ENCODE measurements around the gene SLC9A1. TPM values are rescaled to one million over a fixed set of nuclear protein-coding genes. Genes with fewer than 3 reads are reported as not detected.

SLC9A1 gene
- total and polyA plus RNA-seq, 10 of the 15 experiments (the other 5 are each of a cell fraction or from before 2014, with no cell fraction given): 0.87 to 21.4 (median 4.3) TPM

DNA sequence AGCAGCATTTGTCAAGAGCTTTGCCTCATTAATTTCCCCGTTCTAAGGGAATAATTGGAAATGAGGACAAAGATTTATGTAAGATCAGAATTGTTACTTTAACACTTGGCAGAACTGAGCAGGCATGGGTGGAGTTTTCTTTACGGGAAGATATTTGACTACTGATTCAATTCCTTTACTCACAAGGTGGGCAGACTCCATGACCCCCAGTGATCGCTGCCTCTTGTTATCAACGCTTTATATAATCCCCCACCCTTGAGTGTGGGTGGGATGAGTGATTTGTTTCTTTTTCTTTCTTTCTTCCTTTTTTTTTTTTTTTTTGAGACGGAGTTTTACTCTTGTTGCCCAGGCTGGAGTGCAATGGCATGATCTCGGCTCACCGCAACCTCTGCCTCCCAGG is 77.0 kb downstream of the SLC9A1 start:
- Histone ChIP-seq H3K36me3 (ENCODE audit: control insufficient read depth in 2 of 2, insufficient read depth in 2 of 2, low read length in 1 of 2) (no peaks in the 10 kb centered on the region), H3K27me3 (replicated peaks in 1 of 2; ENCODE audit: control insufficient read depth in 2 of 2, insufficient read depth in 2 of 2, low read length in 1 of 2) (no peaks in the 10 kb centered on the region), H2AFZ (ENCODE audit: control insufficient read depth, low read depth, low read length) (no peak overlapping the region), H3K4me2 (ENCODE audit: control insufficient read depth, insufficient read depth) (no peak overlapping the region), H3K27ac (ENCODE audit: control insufficient read depth, insufficient read depth) (no peak overlapping the region), H3K9me3 (replicated peaks; ENCODE audit: control insufficient read depth, insufficient read depth, low read length) (no peaks in the 10 kb centered on the region), H3K4me1 (ENCODE audit: control insufficient read depth, insufficient read depth, low read length) (no peaks in the 10 kb centered on the region), H3K4me3 (no peak overlapping the region), H3K9ac (ENCODE audit: control insufficient read depth, insufficient read depth, low read length) (no peak overlapping the region), H3K79me2 (ENCODE audit: control insufficient read depth, insufficient read depth, low read length) (no peaks in the 10 kb centered on the region), H4K20me1 (ENCODE audit: control insufficient read depth, insufficient read depth) (no peaks in the 10 kb centered on the region)
- WGBS (ENCODE audit: insufficient coverage, insufficient replicate concordance, low lambda C conversion rate, missing lambda C conversion rate): 9% methylated on average over 4 of the region's 7 CpGs
- TF ChIP-seq BCL11A (IDR thresholded peaks at IDR 0.05; ENCODE audit: low read depth, low read length) (no peak), MEF2B (IDR thresholded peaks at IDR 0.05; ENCODE audit: partially characterized antibody, poor library complexity, severe bottlenecking) (no peak), SP1 (IDR thresholded peaks at IDR 0.05; ENCODE audit: low read depth, low read length) (no peak), PAX8 (IDR thresholded peaks at IDR 0.05) (no peak)
- TF ChIP-seq, protein P1, sequence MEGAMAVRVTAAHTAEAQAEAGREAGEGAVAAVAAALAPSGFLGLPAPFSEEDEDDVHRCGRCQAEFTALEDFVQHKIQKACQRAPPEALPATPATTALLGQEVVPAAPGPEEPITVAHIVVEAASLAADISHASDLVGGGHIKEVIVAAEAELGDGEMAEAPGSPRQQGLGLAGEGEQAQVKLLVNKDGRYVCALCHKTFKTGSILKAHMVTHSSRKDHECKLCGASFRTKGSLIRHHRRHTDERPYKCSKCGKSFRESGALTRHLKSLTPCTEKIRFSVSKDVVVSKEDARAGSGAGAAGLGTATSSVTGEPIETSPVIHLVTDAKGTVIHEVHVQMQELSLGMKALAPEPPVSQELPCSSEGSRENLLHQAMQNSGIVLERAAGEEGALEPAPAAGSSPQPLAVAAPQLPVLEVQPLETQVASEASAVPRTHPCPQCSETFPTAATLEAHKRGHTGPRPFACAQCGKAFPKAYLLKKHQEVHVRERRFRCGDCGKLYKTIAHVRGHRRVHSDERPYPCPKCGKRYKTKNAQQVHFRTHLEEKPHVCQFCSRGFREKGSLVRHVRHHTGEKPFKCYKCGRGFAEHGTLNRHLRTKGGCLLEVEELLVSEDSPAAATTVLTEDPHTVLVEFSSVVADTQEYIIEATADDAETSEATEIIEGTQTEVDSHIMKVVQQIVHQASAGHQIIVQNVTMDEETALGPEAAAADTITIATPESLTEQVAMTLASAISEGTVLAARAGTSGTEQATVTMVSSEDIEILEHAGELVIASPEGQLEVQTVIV (IDR thresholded peaks at IDR 0.05; ENCODE audit: borderline replicate concordance, partially characterized antibody): no peak
- FAIRE-seq (no peak), ATAC-seq (no peak), DNase-seq (ENCODE audit: low read depth, low spot score) (no peak)
- POLR2A ChIA-PET: no interaction called here
- in situ Hi-C loops (cut with MboI) (no loop called here), intact Hi-C loops (cut with micrococcal nuclease; ENCODE audit: unreplicated experiment) (no loop called here)
- SMC1A ChIA-PET (ENCODE audit: uncharacterized antibody, unreplicated experiment): interaction anchor here (0.7 kb wide), 1 partner anchor 332 kb away, joined by 4 read pairs; no protein-coding TSS in a partner anchor
- CTCF ChIA-PET: no interaction called here
- no TSS peak for BruUV-seq (replicated peaks)
- RAD21 ChIA-PET (ENCODE audit: unreplicated experiment): no interaction called here

DNA sequence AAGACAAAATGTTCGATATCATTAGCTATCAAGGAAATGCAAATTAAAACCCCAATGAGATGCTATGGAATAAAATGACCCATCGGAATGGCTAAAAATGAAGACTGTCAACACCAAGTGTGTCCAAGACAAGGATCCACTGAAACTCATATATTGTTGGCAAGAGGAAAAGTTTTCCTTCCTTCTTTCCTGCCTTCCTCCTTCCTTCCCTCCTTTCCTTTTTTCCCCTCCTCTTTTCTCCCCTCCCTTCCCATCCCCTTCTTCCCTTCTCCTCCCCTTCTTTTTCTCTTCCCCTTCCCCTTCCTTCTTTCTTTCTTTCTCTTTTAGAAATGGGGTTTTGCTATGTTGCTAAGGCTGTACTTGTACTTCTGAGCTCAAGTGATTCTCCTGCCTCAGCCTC is 78.1 kb downstream of the SLC9A1 start:
- intact Hi-C loops (cut with micrococcal nuclease; ENCODE audit: unreplicated experiment): no loop called here
- Histone ChIP-seq H2AFZ (ENCODE audit: control insufficient read depth, low read depth, low read length) (no peak overlapping the region), H3K9ac (ENCODE audit: control insufficient read depth, insufficient read depth, low read length) (no peak overlapping the region), H3K4me3 (no peak overlapping the region), H3K4me2 (ENCODE audit: control insufficient read depth, insufficient read depth) (no peak overlapping the region), H3K27me3 (replicated peaks in 1 of 2; ENCODE audit: control insufficient read depth in 2 of 2, insufficient read depth in 2 of 2, low read length in 1 of 2) (no peaks in the 10 kb centered on the region), H3K36me3 (ENCODE audit: control insufficient read depth in 2 of 2, insufficient read depth in 2 of 2, low read length in 1 of 2) (no peaks in the 10 kb centered on the region), H3K4me1 (ENCODE audit: control insufficient read depth, insufficient read depth, low read length) (no peaks in the 10 kb centered on the region), H3K9me3 (replicated peaks; ENCODE audit: control insufficient read depth, insufficient read depth, low read length) (no peaks in the 10 kb centered on the region), H3K27ac (ENCODE audit: control insufficient read depth, insufficient read depth) (no peak overlapping the region), H3K79me2 (ENCODE audit: control insufficient read depth, insufficient read depth, low read length) (no peaks in the 10 kb centered on the region), H4K20me1 (ENCODE audit: control insufficient read depth, insufficient read depth) (no peaks in the 10 kb centered on the region)
- POLR2A ChIA-PET: no interaction called here
- WGBS (ENCODE audit: insufficient coverage, insufficient replicate concordance, low lambda C conversion rate, missing lambda C conversion rate): 80% methylated on average over 2 of the region's 2 CpGs
- CTCF ChIA-PET: interaction anchor here (0.8 to 1.3 kb wide), 2 partner anchors 32 to 207 kb away, joined by 3 read pairs; no protein-coding TSS in a partner anchor
- BruUV-seq (replicated peaks): no TSS peak
- no peak for ATAC-seq
- SMC1A ChIA-PET (ENCODE audit: uncharacterized antibody, unreplicated experiment): interaction anchor here (0.7 to 1.0 kb wide), 2 partner anchors 15 to 313 kb away, joined by 3 read pairs; no protein-coding TSS in a partner anchor
- in situ Hi-C loops (cut with MboI): no loop called here
- RAD21 ChIA-PET (ENCODE audit: unreplicated experiment): no interaction called here
- DNase-seq (ENCODE audit: low read depth, low spot score): no peak
- no peak for FAIRE-seq
- TF ChIP-seq CHD4 (IDR thresholded peaks at IDR 0.05) (no peak), RCOR1 (conservative IDR thresholded peaks at IDR 0.05; ENCODE audit: low read depth, low read length) (no peak), HDAC6 (IDR thresholded peaks at IDR 0.05; ENCODE audit: unreplicated experiment) (no peak), SREBF1 (IDR thresholded peaks at IDR 0.05; ENCODE audit: low read length) (no peak), FOXK2 (IDR thresholded peaks at IDR 0.05) (no peak), NBN (IDR thresholded peaks at IDR 0.05) (no peak), TARDBP (IDR thresholded peaks at IDR 0.05; ENCODE audit: borderline replicate concordance) (no peak), POLR2AphosphoS2 (IDR thresholded peaks at IDR 0.05; ENCODE audit: low read depth, low read length) (no peak), IRF4 (IDR thresholded peaks at IDR 0.05; ENCODE audit: low read depth, low read length) (no peak), JUND (IDR thresholded peaks at IDR 0.05; ENCODE audit: low read depth, low read length) (no peak)
- TF ChIP-seq, protein P2, sequence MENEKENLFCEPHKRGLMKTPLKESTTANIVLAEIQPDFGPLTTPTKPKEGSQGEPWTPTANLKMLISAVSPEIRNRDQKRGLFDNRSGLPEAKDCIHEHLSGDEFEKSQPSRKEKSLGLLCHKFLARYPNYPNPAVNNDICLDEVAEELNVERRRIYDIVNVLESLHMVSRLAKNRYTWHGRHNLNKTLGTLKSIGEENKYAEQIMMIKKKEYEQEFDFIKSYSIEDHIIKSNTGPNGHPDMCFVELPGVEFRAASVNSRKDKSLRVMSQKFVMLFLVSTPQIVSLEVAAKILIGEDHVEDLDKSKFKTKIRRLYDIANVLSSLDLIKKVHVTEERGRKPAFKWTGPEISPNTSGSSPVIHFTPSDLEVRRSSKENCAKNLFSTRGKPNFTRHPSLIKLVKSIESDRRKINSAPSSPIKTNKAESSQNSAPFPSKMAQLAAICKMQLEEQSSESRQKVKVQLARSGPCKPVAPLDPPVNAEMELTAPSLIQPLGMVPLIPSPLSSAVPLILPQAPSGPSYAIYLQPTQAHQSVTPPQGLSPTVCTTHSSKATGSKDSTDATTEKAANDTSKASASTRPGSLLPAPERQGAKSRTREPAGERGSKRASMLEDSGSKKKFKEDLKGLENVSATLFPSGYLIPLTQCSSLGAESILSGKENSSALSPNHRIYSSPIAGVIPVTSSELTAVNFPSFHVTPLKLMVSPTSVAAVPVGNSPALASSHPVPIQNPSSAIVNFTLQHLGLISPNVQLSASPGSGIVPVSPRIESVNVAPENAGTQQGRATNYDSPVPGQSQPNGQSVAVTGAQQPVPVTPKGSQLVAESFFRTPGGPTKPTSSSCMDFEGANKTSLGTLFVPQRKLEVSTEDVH (IDR thresholded peaks at IDR 0.05; ENCODE audit: low read depth, partially characterized antibody): no peak

Data from GM12878 (cell line).